Measurements from ENCODE around the gene SLC15A1.
"Not testable (repeated sequence)": the region's sequence is repeated elsewhere in the genome, so short reads cannot be mapped to it uniquely, and the experiment has no call there.

The SLC15A1 gene

GRCh38 chr13:98651744-98652143 lies 100.7 kb downstream of the SLC15A1 start:
- no peak for DNase-seq

GRCh38 chr13:98650396-98651107 lies 101.9 kb downstream of the SLC15A1 start:
- no peak for DNase-seq

GRCh38 chr13:98649861-98650260 lies 102.6 kb downstream of the SLC15A1 start:
- DNase-seq = no peak

GRCh38 chr13:98648686-98649085 lies 103.8 kb downstream of the SLC15A1 start:
- no peak for DNase-seq

GRCh38 chr13:98648141-98648540 lies 104.3 kb downstream of the SLC15A1 start:
- DNase-seq = no peak

GRCh38 chr13:98647121-98647520 lies 105.4 kb downstream of the SLC15A1 start:
- no peak for DNase-seq

GRCh38 chr13:98643479-98643878 lies 109.0 kb downstream of the SLC15A1 start:
- DNase-seq = no peak

GRCh38 chr13:98641075-98641474 lies 111.4 kb downstream of the SLC15A1 start:
- no peak for DNase-seq

GRCh38 chr13:98639785-98640184 lies 112.7 kb downstream of the SLC15A1 start:
- DNase-seq = not testable (repeated sequence)

GRCh38 chr13:98638352-98638751 lies 114.1 kb downstream of the SLC15A1 start:
- DNase-seq = not testable (repeated sequence)
